Measurements from ENCODE around the gene CIP2A. TPM values are rescaled to one million over a fixed set of nuclear protein-coding genes. Genes with fewer than 3 reads are reported as not detected.

The CIP2A gene
- total RNA-seq, 1 experiment from 2014 or later = 34.2 TPM

DNA sequence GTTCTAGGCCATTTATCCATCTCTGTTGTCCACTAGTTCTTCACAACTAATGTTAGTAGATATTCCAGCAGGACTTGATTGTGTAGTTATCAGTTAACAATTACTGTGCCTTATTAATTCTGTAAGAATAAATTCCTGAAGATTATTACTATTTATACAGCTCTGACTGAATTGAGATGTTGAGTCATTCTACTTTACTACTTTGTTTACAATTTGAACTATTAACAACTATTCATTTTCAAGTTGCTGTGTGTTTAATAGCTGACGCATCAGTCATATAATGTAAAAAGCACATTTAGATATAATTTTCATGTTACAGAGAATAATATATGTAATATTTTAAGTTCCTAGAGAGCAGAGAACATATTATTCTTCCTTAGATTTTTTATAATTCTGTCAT is 21.4 kb upstream of the CIP2A start:
- no peak overlapping the region for H3K9ac ChIP-seq (ENCODE audit: extremely low read depth, insufficient read length, low read length)

More for the DNA sequence above, 21.4 kb upstream of the CIP2A start:
- no peaks in the 10 kb centered on the region for H3K27me3 Mint-ChIP-seq (ENCODE audit: low read depth)
- H3K14ac ChIP-seq (ENCODE audit: insufficient read depth, low read length) = no peak overlapping the region
- no peak overlapping the region for H3K27ac ChIP-seq (ENCODE audit: insufficient read length, low read depth, low read length)
- H2BK20ac ChIP-seq (ENCODE audit: low read depth, low read length, poor library complexity, severe bottlenecking) = no peak overlapping the region
- no peak overlapping the region for H3T11ph ChIP-seq (ENCODE audit: low read length)
- H3K4me1 Mint-ChIP-seq = peaks cover 4 to 10% of the 10 kb centered on the region in 2 experiments
- no peak overlapping the region for H2AFZ ChIP-seq (ENCODE audit: low read length)
- H2BK120ac ChIP-seq (ENCODE audit: low read depth, low read length, poor library complexity, severe bottlenecking) = no peak overlapping the region
- H2BK5ac ChIP-seq (ENCODE audit: insufficient read length, low read length) = no peak overlapping the region
- TF ChIP-seq, protein P1, sequence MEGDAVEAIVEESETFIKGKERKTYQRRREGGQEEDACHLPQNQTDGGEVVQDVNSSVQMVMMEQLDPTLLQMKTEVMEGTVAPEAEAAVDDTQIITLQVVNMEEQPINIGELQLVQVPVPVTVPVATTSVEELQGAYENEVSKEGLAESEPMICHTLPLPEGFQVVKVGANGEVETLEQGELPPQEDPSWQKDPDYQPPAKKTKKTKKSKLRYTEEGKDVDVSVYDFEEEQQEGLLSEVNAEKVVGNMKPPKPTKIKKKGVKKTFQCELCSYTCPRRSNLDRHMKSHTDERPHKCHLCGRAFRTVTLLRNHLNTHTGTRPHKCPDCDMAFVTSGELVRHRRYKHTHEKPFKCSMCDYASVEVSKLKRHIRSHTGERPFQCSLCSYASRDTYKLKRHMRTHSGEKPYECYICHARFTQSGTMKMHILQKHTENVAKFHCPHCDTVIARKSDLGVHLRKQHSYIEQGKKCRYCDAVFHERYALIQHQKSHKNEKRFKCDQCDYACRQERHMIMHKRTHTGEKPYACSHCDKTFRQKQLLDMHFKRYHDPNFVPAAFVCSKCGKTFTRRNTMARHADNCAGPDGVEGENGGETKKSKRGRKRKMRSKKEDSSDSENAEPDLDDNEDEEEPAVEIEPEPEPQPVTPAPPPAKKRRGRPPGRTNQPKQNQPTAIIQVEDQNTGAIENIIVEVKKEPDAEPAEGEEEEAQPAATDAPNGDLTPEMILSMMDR (conservative IDR thresholded peaks at IDR 0.05) = no peak
- no peak overlapping the region for H3K4me3 Mint-ChIP-seq
- H3K79me1 ChIP-seq (ENCODE audit: insufficient read depth, low read depth, low read length, poor library complexity, severe bottlenecking) = no peaks in the 10 kb centered on the region
- H3K36me3 Mint-ChIP-seq (ENCODE audit: insufficient read depth in 1 of 3, low read depth in 3 of 3) = 0 out of 7 replicates have a peak, but pooled peaks cover 0 to 6% (median 0%) of the 10 kb centered on the region in 3 experiments
- no peaks in the 10 kb centered on the region for H4K20me1 ChIP-seq (ENCODE audit: control insufficient read depth, insufficient read depth, insufficient read length)
- no peak for DNase-seq
- H2AK5ac ChIP-seq (ENCODE audit: insufficient read length, low read length) = no peak overlapping the region
- H4K91ac ChIP-seq (ENCODE audit: insufficient read length, low read depth, low read length) = no peak overlapping the region
- no peak overlapping the region for H4K8ac ChIP-seq (replicated peaks; ENCODE audit: insufficient read length, low read depth, low read length)
- no peaks in the 10 kb centered on the region for H3K9me3 ChIP-seq (ENCODE audit: control insufficient read depth, low read depth, low read length)
- H3K27me3 ChIP-seq (ENCODE audit: insufficient read depth, low read length) = no peaks in the 10 kb centered on the region
- H4K5ac ChIP-seq (ENCODE audit: insufficient read length, low read depth, low read length) = no peak overlapping the region
- no CpG with 5 or more reads among the region's 1 CpG for whole genome bisulfite sequencing (ENCODE audit: extremely low coverage, insufficient read length, low lambda C conversion rate)
- H3K27ac Mint-ChIP-seq = no peak overlapping the region
- H3K4me2 ChIP-seq (ENCODE audit: insufficient read depth, insufficient read length, low read length) = no peak overlapping the region
- H3K4me1 ChIP-seq (ENCODE audit: insufficient read depth, low read length) = no peaks in the 10 kb centered on the region; the same call in 1 of the 2 replicates
- no peak overlapping the region for H3K4ac ChIP-seq (ENCODE audit: low read depth, low read length)
- no peak overlapping the region for H3K23ac ChIP-seq (ENCODE audit: insufficient read length, low read depth, low read length)
- no peaks in the 10 kb centered on the region for H3K79me2 ChIP-seq (ENCODE audit: insufficient read depth, low read length)
- no peaks in the 10 kb centered on the region for H3K23me2 ChIP-seq (ENCODE audit: insufficient read length, low read depth, low read length, poor library complexity, severe bottlenecking)
- no peaks in the 10 kb centered on the region for H3K9me3 Mint-ChIP-seq
- no peak overlapping the region for H3K56ac ChIP-seq (ENCODE audit: insufficient read length, low read depth, low read length)
- no peak overlapping the region for H2BK15ac ChIP-seq (ENCODE audit: low read depth, low read length)
- no peak overlapping the region for H3K18ac ChIP-seq (ENCODE audit: insufficient read length, low read depth, low read length)
- H2BK12ac ChIP-seq (ENCODE audit: insufficient read length, low read depth, low read length) = no peak overlapping the region
